Posterior vena cava (tissue), 2 donors: ENCODE data around the gene NRXN3. TPM values are rescaled to one million over a fixed set of nuclear protein-coding genes. Genes with fewer than 3 reads are reported as not detected.
"Not testable (repeated sequence)": the region's sequence is repeated elsewhere in the genome, so short reads cannot be mapped to it uniquely, and the experiment has no call there.

Source experiments
- DNase-seq: peaks from one replicate; pipeline ENCODE4 v3.0.0-alpha.2; 2020; ENCODE audit warnings: low spot score
- intact Hi-C, 2 donors: fragments of 100-400 bp; cut with DNase I; formaldehyde crosslinking; loops; one replicate each; pipeline versions ENCODE4 v1.14.1 to v1.14.2; 2022 to 2023
- total RNA-seq, 2 donors: library from RNA; stranded (reverse); fragmentation: NEBNext Ultra II Directional; extraction: Animal tissue kit (Norgen Biotek cat#: 25700); gene quantifications; one replicate each; pipeline ENCODE4 v1.2.1, GENCODE V29; 2021
- donor health status: DM: yes; HTN: yes; CAD: no.
- donor health status: DM: yes; HTN: yes; CAD: no.

NRXN3 gene
- total RNA-seq, 2 donors from 2014 or later = 11.8 to 14.3 TPM

GRCh38 chr14:78985668-78986381 lies 815.7 kb downstream of the NRXN3 start:
- no peak for DNase-seq
- intact Hi-C loops = no loop called here

- DNase-seq = no peak
- intact Hi-C loops = no loop called here
These were observed 816.8 kb downstream of the NRXN3 start for GRCh38 chr14:78986989-78987388.

- DNase-seq = no peak
- intact Hi-C loops = no loop called here
These were observed 819.0 kb downstream of the NRXN3 start for GRCh38 chr14:78989221-78989620.

GRCh38 chr14:78992867-78993266 lies 822.7 kb downstream of the NRXN3 start:
- DNase-seq = no peak
- intact Hi-C loops = no loop called here

GRCh38 chr14:78997811-78998210 lies 827.6 kb downstream of the NRXN3 start:
- intact Hi-C loops = no loop called here
- DNase-seq = no peak

- DNase-seq = no peak
- intact Hi-C loops = no loop called here
These were observed 839.1 kb downstream of the NRXN3 start for GRCh38 chr14:79009286-79009685.

GRCh38 chr14:79011091-79011919 lies 841.1 kb downstream of the NRXN3 start:
- no peak for DNase-seq
- intact Hi-C loops = no loop called here

- intact Hi-C loops = no loop called here
- DNase-seq = no peak
These were observed 841.7 kb downstream of the NRXN3 start for GRCh38 chr14:79011920-79012204.

GRCh38 chr14:79016828-79017505 lies 846.8 kb downstream of the NRXN3 start:
- intact Hi-C loops = no loop called here
- DNase-seq = no peak

GRCh38 chr14:79017561-79017960 lies 847.4 kb downstream of the NRXN3 start:
- DNase-seq = no peak
- intact Hi-C loops = no loop called here

- no peak for DNase-seq
- intact Hi-C loops = no loop called here
These were observed 848.7 kb downstream of the NRXN3 start for GRCh38 chr14:79018836-79019235.

- intact Hi-C loops, DNase-seq: not testable (repeated sequence)
These were observed 849.7 kb downstream of the NRXN3 start for GRCh38 chr14:79019898-79020297.

- DNase-seq = no peak
- intact Hi-C loops = no loop called here
These were observed 851.6 kb downstream of the NRXN3 start for GRCh38 chr14:79021766-79022165.

GRCh38 chr14:79027138-79027537 lies 857.0 kb downstream of the NRXN3 start:
- intact Hi-C loops = no loop called here
- DNase-seq = no peak

- intact Hi-C loops = no loop called here
- DNase-seq = no peak
These were observed 858.1 kb downstream of the NRXN3 start for GRCh38 chr14:79028281-79028680.

- no peak for DNase-seq
- intact Hi-C loops = no loop called here
These were observed 866.3 kb downstream of the NRXN3 start for GRCh38 chr14:79036441-79036840.

GRCh38 chr14:79037106-79037505 lies 866.9 kb downstream of the NRXN3 start:
- no peak for DNase-seq
- intact Hi-C loops = no loop called here

- DNase-seq = no peak
- intact Hi-C loops = no loop called here
These were observed 867.4 kb downstream of the NRXN3 start for GRCh38 chr14:79037593-79037992.

GRCh38 chr14:79040790-79041189 lies 870.6 kb downstream of the NRXN3 start:
- no peak for DNase-seq
- intact Hi-C loops = no loop called here

- intact Hi-C loops = no loop called here
- no peak for DNase-seq
These were observed 873.2 kb downstream of the NRXN3 start for GRCh38 chr14:79043194-79043889.
